Left forelimb (tissue), 1 donor: ENCODE measurements around the gene RHBDL1.

ENCODE experiments used
- DNase-seq: peaks from one replicate; pipeline ENCODE4 v3.0.0-alpha.2; 2018; ENCODE audit warnings: low spot score

Gene RHBDL1

GRCh38 chr16:637081-638018, 38.1 kb upstream of the RHBDL1 start:
- DNase-seq = no peak

GRCh38 chr16:638034-638543, 37.4 kb upstream of the RHBDL1 start:
- no peak for DNase-seq

DNA sequence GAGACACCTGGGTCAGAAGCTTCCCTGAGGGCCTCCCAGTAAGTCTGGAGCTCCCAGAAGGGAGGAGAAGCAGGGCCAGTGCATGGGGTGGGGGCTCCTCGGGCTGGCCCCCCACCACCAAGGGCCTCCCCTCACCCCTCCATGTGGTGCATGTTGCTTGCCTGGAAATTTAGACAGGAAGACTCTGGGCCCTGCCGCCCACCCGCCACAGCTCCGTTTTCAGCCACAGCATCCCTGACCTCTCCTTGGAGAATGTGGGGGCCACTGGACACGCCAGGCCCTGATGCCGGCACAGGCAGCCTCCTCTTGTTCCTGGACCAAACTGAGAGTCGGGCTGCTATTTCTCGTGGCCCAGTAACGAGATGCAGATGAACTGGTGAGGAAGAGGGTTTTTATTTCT, 36.6 kb upstream of the RHBDL1 start:
- DNase-seq = no peak

DNA sequence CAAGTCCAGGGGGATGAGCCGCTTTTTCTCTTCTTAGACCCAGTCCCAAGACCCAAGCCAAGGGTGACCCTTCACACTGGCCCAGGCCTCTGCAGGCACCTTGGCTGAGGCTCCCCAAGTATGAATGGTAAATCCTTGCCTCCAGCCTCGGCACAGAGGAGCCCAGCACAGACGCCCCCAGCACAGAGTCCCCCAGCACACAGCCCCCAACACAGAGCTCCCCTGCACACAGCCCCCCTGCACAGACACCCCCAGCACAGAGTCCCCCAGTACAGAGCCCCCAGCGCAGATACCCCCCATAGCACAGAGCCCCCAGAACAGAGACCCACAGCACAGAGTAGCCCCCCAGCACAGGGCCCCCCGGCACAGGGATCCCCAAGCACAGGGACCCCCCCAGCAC, 34.9 kb upstream of the RHBDL1 start:
- no peak for DNase-seq

DNA sequence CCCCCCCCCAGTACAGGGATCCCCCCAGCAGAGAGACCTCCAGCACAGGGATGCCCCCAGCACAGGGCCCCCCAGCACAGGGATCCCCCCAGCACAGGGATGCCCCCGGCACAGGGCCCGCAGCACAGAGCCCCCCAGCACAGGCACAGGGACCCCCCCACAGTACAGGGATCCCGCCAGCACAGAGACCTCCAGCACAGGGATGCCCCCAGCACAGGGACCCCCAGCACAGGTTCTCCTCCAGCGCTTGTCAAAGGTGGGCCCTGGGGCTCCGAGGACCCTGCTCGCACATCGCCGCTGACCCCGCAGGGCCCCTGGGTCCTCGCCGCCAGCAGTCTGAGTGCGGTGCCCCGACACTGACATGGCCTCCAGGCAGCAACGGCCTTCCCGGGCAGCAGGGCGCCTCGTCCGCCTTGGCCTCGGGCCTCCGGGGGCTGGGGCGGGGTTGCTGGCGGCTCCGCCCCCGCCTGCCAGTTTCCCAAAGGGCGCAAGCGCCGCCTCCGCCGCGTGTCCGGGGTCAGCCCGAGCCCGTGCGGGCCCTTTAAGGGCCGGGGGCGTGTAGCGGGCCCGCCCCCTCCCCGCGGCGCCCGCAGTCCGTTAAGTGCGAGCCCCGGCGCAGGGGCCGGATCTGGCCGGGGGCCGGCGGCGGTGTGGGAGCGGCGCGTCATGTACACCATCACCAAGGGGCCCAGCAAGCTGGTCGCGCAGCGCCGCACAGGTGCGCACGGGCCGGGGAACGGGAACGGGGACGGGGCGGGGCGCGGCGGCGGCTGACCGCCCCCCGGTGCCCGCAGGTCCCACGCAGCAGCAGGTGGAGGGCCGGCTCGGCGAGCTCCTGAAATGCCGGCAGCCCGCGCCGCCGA, 33.9 kb upstream of the RHBDL1 start, which contains the start of gene MCRIP2:
TSS of gene MCRIP2 (plus strand) at position 503 of the 863 bp plus-strand sequence. CDS start at position 667, 164 bp downstream.
- DNase-seq = peak; percentile 86

GRCh38 chr16:642189-643049, 33.1 kb upstream of the RHBDL1 start:
- no peak for DNase-seq

DNA sequence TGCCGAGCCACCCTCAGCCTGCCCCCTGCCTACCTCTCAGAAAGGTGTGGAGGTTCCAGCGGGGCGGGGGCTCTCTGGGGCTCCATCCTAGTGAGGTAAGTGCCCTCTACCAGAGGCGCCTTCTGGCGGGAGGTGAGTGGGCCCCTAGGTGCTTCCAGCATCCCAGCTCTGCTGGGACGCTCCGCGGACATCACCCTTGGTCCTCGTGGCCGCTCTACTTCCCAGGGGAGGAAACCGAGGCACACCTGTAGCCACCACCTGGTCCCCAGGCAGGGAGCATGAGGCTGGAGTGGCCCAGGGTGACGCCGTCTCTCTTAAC, 32.5 kb upstream of the RHBDL1 start:
- no peak for DNase-seq

DNA sequence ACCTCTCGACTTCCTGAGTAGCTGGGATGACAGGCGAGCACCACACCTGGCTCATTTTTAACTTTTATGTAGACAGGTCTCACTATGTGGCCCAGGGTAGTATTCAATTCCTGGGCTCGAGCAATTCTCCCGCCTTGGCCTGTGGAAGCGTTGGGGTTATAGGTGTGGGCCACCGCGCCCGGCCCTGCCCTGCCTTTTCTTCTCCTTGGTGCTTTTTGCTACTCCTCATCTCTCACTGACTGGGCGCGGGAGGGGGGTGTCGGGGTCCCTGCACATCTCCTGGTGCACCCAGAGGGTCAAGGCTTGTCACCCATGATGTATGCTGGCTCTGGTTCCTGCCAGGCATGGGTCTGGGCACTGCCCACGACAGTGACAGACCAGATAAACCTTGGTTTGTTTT, 30.9 kb upstream of the RHBDL1 start:
- DNase-seq = no peak

- no peak for DNase-seq
Observed at GRCh38 chr16:645852-646678, 29.4 kb upstream of the RHBDL1 start.

GRCh38 chr16:646679-647172, 28.7 kb upstream of the RHBDL1 start:
- DNase-seq = no peak

- DNase-seq = no peak
Observed at GRCh38 chr16:647173-647902, 28.1 kb upstream of the RHBDL1 start.

- DNase-seq = no peak
Observed at GRCh38 chr16:648071-648780, 27.2 kb upstream of the RHBDL1 start.

DNA sequence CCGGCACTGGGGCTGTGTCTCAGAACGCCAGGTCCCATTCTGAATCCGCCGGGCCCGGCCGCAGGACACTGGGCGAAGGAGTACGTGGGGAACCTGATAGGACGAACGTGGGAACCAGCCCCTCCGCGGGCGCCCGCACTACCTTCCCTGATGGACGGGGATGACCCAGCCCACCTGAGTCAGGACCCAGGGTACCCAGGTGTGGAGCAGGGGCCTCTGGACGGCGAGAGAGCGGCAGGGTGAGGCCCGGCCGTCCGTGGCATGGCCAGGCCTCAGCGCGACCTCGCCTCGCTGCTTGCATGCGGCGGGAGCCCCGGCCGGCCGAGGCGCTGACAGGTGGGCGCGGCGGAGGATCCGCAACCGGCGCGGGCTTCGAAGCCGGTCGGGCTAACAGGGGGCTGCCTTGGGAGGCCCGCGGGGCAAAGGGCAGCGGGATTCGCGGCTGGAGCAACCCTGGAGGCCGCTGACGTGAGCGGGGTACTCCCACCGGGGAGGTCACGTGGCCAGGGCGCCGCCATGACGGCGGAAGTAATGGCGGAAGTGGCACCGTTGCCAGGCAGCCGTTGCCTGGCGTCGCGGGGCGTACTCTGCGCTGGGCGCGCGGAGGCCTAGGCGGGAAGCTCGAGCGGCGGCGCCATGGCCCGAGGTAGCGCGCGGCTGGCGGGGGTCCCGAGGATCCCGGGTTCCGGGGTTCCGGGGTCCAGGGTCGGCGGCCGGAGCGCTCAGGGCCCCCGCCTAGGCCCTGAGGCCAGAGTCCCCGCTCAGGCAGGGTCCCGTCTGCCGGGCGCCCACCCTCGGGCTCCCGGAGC, 26.5 kb upstream of the RHBDL1 start, which contains the start of gene WDR90:
TSS of gene WDR90 (plus strand) at position 585 of the 809 bp plus-strand sequence. CDS start at position 637, 52 bp downstream.
- peak; percentile 95 for DNase-seq

GRCh38 chr16:649631-650030, 25.8 kb upstream of the RHBDL1 start:
- DNase-seq = no peak

DNA sequence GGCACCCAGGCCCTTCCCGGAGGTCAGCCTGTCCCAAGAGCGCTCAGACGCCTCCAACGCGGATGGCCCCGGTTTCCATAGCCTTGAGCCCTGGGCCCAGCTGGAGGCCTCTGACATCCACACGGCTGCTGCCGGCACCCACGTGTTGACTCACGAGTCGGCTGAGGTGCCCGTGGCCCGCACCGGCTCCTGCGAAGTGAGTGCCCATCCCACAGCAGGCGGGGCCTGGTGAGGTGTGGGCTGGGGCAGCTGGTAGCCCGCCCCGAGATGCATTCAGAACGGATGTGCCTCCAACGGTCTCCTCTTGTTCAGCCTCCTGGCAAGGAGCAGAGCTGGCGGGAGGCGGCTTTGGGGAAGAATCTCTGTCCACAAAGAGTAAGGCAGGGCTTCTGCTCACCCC, 23.6 kb upstream of the RHBDL1 start:
- DNase-seq = no peak

DNA sequence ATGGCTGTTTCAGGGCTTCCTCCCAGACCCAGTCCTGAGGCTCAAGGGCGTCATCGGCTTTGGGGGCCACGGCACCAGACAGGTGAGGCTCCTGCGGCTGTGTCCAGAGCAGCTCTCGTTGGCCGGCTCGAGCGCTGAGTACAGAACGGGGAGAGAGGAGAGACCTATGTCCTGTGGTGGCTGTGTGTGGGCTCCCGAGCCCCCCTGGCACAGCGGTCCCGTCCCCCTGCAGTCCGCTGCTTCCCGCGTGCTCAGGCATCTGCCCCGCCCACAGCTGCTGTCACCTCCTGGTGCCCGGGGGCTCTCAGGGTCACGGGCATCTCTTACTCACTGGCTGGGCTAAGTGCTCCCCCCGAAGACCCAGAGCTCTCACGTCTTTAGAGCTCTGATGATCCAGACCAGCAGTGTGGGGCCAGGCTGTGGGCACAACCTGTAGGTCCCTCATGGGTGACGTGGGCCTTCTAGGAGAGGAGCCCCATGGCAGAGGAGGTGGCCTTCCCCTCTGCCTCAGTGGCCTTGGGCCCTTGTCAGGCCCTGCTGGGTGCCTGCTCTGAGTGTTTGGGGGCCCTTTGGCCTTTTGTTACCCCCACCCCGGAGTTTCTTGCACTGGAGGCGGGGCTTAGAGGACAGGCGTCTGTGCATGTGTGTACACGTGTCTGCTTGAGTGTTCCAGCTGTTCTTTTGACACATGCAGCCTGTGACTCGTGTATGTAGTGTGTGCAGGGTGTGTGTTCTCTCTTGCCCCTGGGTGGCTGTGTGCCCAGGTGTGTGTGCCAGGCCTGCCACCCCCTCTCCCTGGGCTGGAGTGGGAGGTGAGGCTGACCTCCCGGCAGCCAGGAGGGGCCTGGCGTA, 22.8 kb upstream of the RHBDL1 start:
- DNase-seq = no peak

- DNase-seq = no peak
Observed at GRCh38 chr16:654034-654433, 21.4 kb upstream of the RHBDL1 start.
